MM.1S (cell line): Measurements from ENCODE around the gene NTRK2.

Experiments used
- CTCF ChIP-seq: fragments of 300-600 bp; sonication (generic); IDR thresholded peaks from 2 replicates; pipeline ENCODE4 v1.5.1; 2016; ENCODE audit warnings: antibody characterized with exemption, low read length, mixed read lengths
- EZH2 ChIP-seq: fragments of 300-600 bp; sonication (generic); optimal IDR thresholded peaks from 2 replicates; pipeline ENCODE3; 2017; ENCODE audit warnings: low read depth, mild to moderate bottlenecking, antibody characterized with exemption, low read length, mixed read lengths
- EZH2phosphoT487 ChIP-seq: fragments of 300-600 bp; sonication (generic); IDR thresholded peaks from 2 replicates; pipeline ENCODE4 v1.6.1; 2018; ENCODE audit warnings: antibody characterized with exemption, low read length

- TF ChIP-seq CTCF (peak; percentile 45), EZH2 (no peak), EZH2phosphoT487 (no peak)
Observed at GRCh38 chr9:84652496-84653120, 16.9 kb upstream of the NTRK2 start.
